HG02759 (cell line): ENCODE results near the gene SIGLEC6.

ENCODE experiments used
- ATAC-seq: cut with Tn5 transposase; IDR thresholded peaks from one replicate; pipeline ENCODE4 v1.9.1; 2021; ENCODE audit warnings: mild to moderate bottlenecking, moderate library complexity; ENCODE audit not compliant: unreplicated experiment

SIGLEC6 gene

DNA sequence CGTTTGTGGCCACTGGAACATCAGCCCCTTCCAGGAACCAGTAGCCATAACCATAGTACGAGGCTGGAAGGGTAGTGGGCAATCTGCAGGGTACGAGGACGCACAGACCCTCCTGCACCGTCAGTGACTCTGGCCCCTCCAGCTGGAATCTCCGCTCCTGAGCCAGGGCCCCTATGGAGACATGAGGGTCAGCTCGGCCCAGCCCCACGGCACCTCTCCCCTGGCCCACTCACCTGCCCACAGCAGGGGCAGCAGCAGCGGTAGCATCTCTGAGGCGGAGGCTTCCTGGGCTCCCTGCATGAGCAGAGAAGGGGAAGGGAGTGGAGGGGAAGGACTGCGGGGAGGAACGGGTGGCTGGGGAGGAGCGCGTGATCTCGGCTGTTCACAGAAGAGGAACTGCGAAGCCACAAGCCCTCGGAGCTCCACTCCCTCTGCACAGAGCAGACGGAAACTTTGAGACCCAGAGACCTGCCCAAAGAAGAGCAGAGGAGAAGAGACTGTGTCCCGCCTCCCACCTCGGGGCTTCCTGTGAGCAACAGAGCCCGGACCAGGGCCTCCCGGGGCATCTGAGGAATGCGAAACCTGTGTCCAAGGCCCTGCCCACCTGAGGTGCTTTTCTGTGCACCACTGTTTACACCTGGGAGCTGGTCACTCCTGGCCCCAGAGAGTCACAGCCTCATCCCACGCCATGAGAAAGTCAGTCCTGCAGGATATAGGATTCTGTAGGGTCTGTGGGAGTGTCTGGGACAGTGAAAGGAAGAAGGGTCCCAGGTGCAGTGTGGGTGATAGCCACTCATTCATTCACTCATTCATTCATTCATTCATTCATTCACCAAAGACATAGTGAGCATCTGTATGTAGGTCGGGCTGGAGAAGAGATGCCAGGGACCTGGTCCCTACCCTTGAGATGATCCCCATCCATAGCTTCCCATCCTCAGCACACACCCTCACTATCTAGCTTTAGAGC lies at the start of gene SIGLEC6:
TSS of gene SIGLEC6 (minus strand) at position 322 of the 967 bp plus-strand sequence. CDS start at position 300, 22 bp downstream.
- peak; percentile 80 for ATAC-seq

GRCh38 chr19:51576850-51577249 lies 45.4 kb upstream of the SIGLEC6 start:
- ATAC-seq, result no peak

DNA sequence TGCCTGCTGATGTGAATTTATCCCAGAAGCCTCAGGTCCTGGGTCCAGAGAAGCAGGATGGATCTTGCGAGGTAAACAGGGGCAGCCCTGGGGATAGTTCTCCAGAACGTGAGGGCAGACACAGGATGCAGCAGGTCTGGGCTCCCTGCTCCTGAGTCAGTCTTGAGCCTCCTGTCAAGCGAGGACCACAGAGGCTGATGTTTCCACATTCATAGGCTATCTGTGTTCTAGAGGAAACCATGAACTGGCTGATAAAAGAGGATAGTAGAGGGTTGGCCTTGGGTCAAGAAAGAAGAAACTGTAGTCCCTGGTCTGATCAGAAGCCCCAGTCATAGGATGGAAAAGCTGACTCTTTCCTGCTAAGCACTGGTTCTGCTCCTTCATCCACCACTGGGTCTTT lies 41.9 kb upstream of the SIGLEC6 start:
- no peak for ATAC-seq

DNA sequence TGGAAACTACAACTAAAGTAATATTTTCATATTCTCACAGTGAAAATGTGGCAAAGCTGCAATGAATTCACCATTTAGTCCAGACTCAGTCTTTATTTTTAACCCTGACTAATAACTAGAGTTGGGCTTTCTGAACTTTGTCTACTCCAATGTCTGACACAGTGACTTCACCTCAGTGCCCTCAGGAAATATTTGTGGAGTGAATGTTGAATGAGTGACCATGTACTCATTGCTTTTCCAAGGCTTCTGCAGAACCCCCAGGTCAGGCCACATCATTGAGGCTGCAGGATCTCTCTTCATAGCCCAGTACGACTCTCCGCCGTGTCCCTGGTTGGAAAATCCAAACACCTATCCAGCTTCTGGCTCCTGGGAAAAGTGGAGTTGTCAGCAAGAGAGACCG lies 41.4 kb upstream of the SIGLEC6 start:
- no peak for ATAC-seq

DNA sequence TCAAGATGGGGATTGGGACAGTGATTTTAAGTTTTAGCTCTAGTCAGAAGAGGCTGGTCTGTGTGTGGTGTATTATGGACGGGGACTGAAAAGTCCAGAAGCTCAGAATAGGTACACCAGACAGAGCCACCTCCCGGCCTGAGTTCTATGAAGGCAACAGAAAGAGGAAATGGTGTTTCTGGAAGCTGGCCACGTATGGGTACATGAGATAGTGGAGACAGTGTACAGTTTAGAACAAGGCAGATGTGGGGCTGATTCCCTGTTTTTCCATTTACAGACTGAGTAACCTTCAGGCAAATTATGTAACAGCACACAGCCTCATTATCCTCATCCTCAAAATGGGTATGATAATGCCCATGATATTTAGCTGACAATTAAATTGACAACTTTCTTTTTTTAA lies 40.9 kb upstream of the SIGLEC6 start:
- no peak for ATAC-seq

- ATAC-seq, result no peak
These were observed 40.1 kb upstream of the SIGLEC6 start for GRCh38 chr19:51571599-51571998.

- ATAC-seq, result peak; percentile 92
These were observed 39.6 kb upstream of the SIGLEC6 start, which contains the start of gene ZNF175 for GRCh38 chr19:51570962-51571575. ZNF175 (plus strand) TSS chr19:51571283; CDS start chr19:51573330, 2,047 bp downstream.

GRCh38 chr19:51568456-51568855 lies 37.0 kb upstream of the SIGLEC6 start:
- no peak for ATAC-seq

- ATAC-seq, result no peak
These were observed 36.1 kb upstream of the SIGLEC6 start for GRCh38 chr19:51567583-51567982.

DNA sequence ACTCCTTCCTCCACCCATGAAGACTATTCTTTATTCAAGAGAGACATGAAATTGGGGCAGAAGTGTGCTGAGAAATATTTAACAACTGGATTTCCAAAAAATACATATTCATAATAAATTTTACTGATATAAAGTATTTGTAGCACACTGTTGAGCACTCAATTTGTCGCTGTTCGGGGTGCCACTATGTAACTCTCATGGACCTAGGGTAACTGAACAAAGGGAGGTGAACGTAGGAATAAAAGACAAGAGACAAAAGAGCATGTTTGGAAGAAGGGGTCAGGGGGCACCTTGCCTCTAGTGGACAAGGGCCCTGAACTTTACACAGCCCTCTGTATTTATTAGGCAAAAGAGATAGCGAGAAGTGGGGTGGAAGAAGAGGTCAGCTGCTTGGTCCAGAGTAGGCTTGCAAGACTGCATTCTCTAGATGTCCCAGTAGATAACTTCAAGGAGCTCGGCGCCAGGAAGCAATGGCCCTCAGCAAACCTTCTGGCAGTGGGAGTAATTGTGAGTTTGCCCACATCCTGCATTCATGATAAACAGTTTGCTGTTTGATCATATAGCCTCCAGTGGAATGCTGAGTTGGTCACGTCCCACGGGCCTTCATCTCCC lies 35.1 kb upstream of the SIGLEC6 start:
- ATAC-seq, result no peak

DNA sequence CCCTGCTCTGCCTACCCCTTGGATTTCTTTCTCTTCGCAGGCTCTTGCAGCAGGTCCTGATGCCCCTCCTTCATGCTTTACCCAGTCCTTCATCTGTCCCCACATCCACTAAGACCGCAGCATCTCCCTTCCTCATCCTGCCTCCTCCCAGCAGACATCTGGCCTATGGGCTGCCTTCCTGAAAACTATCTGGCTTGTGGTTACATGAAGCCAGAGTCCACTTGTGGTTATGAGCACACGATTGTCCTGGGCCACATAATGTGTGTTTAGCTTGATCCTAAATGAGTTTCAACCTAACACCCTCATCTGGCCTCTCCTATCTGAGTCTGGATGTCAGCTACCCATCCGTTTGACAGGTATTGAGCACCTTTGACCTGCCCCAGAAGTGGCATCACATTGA lies 34.1 kb upstream of the SIGLEC6 start:
- ATAC-seq, result no peak

GRCh38 chr19:51564791-51565190 lies 33.3 kb upstream of the SIGLEC6 start:
- ATAC-seq, result no peak

- ATAC-seq, result no peak
These were observed 28.9 kb upstream of the SIGLEC6 start for GRCh38 chr19:51560339-51560738.

DNA sequence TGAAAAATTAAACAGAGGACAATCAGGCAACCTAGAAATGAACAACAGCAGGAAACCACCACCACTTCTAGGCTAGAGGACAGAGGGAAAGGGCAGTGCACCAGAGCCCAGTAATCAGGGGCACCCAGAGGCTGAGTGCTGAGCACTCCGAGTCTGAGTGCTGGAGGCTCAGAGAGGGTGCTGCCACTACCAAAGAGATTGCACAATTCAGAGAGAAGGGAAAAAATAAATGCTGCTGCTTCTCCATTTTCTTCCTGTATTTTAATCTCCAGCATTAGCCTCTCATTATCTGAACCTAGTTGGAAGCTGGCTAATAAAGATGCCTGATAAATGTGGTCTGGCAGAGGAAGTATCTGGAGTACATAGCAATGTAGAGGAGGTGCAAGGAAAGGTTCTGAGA lies 27.8 kb upstream of the SIGLEC6 start:
- ATAC-seq, result no peak

- ATAC-seq, result no peak
These were observed 21.7 kb upstream of the SIGLEC6 start for GRCh38 chr19:51552996-51553725.

DNA sequence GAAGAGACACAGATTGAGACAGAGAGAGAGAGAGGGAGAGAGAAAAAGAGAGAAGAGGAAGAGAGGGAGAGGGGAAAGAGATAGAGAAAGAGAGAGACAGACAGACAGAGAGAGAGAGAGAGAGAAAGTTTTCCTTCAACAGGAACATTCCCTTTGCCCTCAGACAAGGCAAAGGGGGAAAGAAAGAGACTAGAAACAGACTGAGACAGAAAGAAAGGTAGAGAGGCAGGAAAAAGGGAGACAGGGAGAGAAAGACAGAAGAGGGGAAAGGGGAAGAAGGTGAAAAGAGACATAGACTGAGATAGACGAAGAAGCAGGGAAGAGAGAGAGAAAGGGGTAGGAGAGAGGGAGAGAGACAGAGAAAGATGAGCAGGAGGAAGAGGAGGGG lies 21.1 kb upstream of the SIGLEC6 start:
- ATAC-seq, result no peak

DNA sequence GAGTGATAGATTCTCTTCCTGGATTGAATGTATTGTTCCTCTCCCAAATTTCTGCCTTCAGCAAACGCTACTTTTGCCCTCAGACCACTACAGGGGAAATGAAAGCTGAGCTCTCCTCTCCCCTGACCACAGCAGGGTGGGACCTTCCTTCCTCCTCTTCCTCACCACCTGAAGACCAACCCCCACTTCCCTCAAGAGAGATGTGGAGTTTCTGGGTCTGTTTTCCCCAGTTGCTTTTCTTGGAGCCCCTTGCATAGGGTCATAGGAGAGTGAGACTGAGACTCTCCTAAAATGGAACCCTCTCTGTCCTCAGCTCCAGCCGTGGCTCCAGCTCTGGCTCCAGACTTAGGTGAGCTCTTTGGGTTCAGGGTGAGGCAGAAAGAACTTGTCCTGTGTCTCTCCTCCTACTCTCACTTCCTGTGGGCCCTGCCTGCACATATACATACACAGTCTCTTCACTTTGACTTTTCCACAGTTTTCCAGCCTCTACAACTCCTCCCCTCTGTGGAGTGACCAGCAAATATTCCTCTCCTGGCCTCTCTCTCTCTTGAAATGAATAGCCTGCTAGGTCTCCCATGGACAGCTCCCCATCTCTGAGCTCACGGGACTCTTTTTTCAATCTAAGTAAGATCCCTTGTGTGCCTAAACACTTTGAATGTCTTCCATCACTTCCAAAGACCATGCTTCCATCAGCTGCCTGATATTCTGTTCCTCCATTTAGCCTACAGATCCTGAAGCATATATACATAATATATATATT lies 20.4 kb upstream of the SIGLEC6 start:
- ATAC-seq, result no peak

DNA sequence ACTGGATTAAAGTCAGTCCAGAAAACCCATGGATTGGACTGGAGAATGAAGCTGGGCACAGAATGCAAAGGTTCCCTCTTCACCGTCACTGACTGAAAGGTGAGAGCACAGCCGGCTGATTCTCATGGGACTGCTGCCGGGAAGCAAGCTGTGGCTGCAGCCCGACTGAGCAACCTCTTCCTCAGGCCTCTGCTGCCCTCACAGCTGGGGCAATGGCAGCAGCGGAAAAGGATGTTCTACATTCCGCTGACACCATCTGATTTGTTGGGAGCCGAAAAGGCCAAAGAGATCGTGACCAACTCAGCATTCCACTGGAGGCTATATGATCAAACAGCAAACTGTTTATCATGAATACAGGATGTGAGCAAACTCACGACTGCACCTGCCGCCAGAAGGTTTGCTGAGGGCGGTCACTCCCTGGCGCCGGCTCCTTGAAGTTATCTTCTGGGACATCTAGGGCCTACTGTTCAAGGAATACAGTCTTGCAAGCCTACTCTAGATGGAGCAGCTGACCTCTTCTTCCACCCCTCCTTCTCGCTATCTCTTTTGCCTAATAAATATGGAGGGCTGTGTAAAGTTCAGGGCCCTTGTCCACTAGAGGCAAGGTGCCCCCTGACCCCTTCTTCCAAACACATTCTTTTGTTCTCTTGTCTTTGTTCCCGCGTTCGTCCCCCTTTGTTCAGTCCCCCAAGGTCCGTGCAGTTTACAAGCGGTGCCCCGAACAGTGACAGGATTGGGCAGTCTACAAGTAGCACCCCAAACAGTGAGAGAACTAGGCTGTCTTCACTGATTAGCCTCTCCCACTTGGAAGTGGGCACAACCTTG lies 19.6 kb upstream of the SIGLEC6 start:
- no peak for ATAC-seq

DNA sequence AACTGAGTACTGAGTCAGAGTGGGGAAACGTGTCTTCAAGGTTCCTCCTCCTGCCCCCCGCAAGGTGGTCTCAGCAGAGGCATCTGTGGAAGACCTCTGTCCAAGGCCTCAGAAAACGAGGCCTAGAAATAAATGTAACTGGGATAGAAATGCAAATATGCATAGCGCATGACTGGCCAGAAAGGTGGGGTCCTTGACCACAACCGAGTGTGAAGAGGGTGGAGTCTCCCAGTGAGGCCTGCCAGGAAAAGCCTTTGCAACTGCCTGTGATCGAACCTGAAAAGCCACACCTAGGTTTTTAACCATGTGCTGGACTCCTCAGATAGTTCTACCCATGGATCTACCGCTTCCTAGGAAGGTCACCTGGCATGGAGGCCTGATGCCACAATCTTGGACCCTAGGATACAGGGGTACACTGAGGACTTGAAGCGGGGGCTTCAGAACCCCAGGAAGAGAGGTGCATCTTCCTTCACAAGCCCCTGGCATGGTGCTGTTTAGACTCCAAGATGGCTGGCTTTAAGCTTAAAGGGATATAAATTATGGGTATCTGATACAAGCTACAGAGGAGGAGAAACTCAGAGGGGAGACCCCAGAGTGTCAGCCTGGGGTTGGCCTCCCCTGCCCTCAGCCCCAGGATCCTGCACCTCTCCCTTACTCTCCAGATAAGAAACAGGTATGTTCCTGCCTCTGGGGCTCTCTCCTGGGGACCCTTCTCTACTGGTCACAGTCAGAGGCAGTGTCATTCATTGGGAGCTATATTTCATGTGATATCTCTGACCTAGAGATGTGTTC lies 18.3 kb upstream of the SIGLEC6 start:
- ATAC-seq, result no peak
